HG03469 (cell line): ENCODE data around the gene NRXN3.

Experiments
- ATAC-seq: cut with Tn5 transposase; IDR thresholded peaks from one replicate; pipeline ENCODE4 v1.9.1; 2021; ENCODE audit warnings: mild to moderate bottlenecking, moderate library complexity, moderate number of reproducible peaks; ENCODE audit not compliant: unreplicated experiment

NRXN3 gene

DNA sequence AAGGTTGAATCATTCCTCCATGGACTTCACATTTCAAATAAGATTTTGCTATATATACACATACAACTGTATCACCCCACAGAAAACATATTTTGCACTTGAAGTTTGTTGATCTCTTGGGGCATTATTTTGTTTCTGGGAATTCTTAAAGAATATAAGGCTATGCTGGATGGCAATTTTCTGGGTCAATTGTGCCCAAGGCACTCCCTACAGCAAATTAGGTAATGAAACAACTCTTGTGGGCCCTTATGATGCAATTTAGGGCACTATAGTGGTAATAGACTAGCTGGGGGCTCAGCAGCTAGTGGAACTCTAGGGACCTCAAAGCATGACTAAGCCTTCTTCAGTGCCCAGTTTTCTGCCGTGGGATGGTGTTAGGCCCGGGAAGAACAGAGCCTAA, 444.4 kb downstream of the NRXN3 start:
- no peak for ATAC-seq

DNA sequence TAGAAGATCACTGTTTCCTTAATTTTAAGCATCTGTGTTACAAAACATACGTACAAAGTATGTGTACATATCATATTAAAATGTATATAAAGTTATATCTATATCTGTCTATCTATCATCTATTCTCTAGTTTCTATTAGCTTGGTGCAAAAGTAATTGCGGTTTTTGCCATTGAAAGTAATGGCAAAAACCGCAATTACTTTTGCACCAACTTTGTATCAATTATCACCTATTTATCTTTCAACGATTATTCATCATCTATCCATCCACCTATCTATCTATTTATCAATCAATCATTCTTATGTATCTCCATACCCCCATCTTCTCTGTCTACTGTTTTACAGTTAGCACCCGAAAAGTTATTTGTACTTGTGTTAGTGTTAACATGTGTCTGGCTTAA, 447.6 kb downstream of the NRXN3 start:
- ATAC-seq: no peak

DNA sequence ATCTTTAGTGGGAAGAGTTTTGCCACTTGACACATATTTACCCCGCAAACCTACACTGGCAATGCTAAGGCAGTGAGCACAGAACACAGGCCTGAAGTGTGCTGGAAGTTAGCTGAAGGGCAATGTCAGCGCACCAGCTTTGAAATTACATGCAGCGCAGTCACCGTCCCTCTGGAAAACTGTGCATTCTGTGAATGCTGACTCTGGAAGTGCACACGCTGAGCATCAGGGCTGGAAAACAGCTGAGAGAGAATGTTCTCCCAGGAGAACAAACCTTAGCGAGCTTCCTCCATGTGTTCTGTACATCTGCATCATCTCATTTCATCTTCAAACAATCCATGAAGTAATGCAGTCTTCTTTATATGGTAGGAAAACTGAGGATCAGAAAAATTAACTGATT, 448.2 kb downstream of the NRXN3 start:
- no peak for ATAC-seq

DNA sequence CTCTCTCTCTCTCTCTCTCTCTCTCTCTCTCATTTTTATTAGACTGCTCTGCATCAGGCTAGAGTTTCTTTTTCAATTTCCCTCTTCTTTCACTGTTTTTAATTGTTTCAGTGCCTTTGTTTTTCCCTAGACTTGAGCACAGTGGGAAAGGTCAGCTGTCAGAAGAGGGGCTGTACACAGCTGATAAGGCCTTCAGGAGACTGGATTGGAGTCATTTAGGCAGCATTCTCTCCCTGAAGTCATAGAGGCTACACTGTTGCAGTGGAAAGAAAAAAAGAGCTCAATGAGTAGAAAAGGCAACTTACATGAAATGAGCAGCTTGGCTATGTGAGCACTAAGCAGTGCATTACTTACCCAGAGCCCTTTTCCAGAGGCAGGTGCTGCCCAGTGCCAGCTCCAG, 456.9 kb downstream of the NRXN3 start:
- ATAC-seq: no peak

DNA sequence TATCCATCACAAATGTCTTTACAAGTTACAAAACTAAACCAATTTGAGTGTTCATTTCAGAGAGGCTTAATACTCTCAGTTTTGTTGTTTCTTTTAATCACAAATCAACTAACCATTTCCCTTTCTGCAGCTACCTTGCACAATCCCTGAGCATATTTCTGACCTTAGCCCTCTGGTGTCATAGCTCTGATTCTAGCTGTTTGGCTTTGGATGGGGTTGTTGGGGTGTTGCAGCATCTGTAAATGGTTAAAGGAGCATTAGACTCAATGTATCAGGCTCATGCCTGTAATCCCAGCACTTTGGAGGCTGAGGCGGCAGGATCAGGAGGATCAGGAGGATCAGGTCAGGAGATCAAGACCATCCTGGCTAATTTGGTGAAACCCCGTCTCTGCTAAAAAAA, 461.4 kb downstream of the NRXN3 start:
- ATAC-seq: no peak

DNA sequence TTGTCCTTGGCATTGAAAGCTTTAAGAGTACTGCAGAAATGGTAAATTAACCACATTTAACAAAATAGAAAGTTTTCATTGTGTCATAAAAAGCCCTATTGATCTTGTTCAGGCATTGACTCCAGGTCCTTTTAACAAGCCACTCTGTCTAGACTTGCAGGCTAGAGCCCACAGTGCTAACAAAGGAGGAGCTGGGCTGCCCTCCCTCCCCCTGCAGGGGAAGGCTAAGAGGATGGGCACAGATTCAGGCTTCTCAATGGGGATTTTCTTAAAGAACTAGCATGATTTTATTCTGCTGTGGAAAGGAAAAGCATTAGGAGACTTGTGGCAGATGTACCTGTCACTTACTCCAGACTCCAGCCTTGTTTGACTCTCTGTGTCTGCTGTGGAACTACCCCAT, 463.6 kb downstream of the NRXN3 start:
- no peak for ATAC-seq

DNA sequence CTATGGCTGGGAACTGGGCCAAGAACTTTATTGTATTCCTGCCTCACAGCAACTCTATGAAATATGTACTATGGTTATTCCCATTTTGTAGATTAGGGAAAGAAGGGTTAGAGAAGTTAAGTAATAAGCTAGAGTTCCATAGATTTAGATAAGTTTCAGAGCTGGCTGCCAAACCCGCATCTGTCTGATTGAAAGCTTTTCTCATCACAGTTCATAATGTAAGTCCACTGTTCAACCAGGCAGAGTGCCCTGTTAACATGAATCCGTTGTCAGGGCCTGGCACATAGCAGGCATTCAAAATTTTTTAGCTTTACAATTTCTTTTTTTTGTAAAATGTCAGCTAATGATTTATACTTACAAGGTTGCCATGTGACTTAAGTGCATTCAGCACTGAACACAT, 467.3 kb downstream of the NRXN3 start:
- ATAC-seq: no peak

DNA sequence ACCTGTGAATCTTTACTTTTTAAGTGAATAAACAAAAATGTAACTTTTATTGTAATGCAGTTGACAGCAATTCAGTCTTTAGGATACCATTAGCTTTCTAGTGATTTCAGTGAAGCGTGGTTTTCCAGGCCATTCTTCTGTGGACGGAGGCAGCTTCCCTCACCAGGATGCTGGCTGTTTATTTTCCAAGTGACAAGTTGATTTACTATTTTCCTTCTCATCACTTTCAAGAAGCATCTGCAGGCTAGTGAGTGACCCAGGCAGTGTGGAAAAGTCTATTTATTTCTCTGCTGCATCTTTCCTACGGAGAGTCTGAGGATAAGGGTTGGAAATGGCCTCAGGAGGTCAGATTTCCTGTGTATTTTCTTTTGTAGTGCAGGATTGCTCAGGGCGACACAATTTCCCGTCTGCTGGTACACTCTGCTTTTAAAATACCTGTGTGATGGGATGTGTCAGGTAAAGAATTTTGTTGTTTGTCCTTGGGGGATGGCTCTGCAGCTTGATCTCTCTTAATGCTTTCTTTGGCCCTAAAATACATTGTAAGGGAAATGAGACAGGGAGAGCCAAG, 467.8 kb downstream of the NRXN3 start:
- ATAC-seq: no peak

DNA sequence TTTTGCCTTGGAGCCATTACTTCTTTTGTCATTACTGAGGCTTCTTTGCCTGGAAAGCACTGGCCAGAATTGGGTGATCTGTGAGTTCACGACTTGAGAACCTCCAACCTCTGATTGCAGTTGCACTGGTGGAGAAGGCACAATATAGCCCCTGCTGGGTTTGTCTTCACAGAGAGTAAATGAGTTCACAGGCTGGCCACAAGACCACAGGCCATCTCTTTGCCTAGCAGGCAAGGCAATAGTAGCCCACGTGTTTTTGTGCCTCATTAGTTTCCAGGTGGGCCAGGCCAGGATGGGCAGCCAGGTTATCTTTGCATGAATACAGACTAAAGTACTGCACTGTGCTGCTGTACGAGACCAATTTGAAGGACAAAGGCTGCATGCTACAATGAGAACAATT, 468.8 kb downstream of the NRXN3 start:
- no peak for ATAC-seq

DNA sequence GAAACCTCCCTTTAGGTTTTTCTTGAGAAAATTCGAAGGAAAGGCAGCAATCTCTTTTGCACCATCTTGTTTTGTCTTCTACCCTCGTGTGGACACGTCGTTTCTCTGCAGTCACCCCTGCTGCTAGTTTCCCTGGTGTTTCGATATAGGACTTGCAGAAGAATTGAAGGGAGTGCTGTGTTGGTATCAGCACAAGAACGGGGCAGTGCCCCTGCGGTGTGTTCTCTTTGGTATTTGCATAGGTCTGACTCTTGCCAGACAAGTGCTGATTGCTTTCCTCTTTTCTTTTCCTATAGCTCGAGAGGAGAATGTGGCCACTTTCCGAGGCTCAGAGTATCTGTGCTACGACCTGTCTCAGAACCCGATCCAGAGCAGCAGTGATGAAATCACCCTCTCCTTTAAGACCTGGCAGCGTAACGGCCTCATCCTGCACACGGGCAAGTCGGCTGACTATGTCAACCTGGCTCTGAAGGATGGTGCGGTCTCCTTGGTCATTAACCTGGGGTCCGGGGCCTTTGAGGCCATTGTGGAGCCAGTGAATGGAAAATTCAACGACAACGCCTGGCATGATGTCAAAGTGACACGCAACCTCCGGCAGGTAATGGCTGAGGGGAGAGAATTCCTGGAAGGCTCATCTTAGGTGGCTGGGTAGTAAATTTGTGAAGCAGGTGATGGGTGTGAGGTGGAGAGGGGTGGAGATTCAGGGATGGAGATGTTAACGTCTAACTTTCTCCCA, 474.8 kb downstream of the NRXN3 start:
- ATAC-seq: no peak

DNA sequence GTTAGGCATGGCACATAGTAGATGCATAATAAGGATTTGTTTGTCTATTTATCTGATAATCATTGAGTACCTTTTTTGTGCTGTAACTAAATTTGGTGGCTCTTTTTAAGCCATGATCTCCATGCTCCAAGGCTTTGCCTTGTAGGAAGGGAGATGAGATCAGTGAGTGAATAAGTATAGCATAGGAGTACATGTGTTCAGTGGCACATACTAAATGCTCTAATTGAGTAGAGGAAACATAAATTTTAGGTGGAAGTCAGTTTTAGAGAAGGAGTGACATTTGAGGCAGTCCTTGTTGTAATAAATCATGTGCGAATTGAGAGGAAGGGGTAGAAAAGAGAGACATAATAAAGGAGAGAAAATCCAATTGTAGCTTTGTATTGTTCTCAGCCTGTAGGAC, 482.6 kb downstream of the NRXN3 start:
- no peak for ATAC-seq

DNA sequence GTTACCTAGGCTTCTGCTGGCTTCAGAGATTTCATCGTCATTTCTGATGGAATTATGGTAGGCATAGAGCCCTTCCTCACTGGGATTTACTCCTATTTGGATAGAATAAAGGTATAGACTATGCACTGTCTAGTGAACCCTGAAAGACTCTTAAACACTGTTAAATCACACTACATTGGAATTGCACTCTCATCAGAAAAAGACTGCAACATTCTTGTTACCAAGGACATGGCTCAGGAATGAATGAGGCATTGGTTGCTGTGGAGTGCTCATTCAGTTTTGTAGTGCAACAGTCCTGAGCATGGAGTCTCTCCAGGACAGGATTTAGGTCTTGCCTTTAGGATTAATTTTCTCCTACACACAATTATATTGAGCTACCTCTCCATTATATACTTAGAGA, 483.0 kb downstream of the NRXN3 start:
- ATAC-seq: no peak

DNA sequence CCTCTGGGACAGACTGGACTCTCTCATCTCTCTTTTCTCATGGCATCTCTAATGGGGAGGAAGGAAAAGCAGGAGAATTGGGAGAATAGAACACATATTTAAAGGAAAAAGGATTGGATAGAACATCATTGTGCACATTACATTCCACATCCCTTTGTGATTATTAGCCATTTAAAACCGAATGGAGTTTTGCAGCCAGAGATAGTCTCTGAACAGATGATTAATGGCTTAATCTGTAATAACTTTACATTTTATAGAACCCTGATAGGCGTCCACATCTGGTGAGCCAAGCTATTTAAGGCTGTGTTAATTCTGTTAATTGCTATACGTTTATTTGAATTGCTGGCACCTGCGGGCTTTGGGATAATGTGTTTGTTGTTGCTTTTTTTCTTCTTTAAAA, 487.3 kb downstream of the NRXN3 start:
- no peak for ATAC-seq

DNA sequence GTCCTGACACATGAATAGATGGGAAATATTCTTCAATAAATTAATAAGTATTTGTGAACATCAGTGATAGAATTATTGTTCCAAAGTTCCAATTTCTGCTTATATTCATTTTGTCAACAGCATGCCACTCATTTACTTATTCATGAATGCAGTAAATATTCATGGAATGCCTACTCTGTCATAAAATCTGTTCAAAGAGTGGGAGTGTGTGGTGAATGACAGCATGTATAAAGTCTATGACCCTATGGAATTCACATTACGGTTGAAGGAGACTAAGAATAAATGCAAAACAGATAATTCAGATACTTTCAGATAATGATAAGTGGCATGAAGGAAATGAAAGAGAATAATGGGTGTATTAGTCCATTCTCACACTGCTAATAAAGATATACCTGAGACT, 494.7 kb downstream of the NRXN3 start:
- no peak for ATAC-seq

DNA sequence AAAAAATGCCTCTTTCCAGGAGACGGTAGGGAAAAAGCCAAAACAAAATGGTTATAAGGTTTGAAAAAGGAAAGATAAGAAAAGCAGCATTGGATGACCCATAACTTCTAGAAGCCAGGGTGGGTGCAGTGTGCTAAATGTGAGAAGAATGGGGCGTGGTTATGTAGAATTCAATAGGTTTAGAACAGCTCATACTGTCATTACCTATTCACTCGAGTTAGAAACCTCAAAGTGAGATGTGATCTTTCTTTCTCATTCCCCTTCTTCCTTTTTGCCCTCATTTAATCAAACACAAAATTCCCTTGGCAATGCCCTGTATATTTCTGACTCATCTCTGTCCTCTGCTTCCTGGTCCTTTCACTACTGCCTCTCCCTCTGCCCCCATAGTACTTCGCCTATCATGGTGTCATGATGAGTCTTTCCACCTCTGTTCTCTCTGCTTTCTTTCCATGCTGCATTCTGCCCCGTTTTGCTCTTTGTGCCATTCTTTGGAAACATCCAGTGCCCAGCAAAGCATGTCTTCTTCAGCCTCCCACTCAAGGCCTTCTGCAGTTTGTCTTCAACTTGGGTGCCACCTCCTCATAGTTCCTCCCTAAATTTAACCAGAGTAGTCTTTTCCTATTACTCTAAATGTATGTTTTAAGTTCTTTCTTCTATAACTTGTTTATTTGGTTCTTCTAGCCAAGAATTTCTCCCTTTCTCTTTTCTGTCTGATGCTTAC, 496.3 kb downstream of the NRXN3 start:
- no peak for ATAC-seq

DNA sequence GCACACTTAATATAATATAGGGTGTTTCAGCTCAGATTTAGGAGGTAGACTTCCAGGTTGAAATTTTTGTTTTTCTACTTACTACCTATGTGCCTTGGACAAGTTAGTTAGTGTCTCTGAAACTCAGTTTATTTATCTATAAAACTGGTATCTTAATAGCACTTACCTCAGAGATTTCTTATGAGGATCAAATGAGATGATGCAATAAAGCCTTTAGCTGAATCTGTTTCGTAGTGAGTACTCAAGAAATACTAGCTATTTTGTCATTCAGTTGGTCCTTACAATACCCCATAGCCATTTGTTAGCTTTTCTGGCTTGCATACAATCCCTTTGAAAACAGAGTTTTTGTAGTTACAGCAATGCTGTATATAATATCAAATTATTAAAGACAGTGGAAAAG, 497.0 kb downstream of the NRXN3 start:
- ATAC-seq: no peak

DNA sequence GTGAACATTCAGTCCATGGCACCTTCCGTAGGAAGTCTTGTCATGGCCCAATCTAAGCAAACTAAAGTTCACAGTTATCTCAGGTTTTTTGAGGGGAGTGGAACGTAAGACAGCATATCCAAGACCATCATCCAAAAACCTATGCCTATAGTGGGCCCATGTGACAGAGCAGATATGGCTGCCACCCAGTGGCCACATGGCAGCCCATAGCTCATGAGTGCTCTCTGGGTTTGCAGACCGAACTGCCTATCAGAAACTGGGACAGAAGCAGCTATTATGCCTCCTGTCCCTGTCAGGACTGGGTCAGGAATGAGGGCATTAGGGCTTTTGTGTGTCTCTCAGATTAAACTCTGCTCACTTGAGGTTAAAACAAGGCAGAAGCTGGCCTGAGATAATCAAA, 503.7 kb downstream of the NRXN3 start:
- ATAC-seq: no peak

DNA sequence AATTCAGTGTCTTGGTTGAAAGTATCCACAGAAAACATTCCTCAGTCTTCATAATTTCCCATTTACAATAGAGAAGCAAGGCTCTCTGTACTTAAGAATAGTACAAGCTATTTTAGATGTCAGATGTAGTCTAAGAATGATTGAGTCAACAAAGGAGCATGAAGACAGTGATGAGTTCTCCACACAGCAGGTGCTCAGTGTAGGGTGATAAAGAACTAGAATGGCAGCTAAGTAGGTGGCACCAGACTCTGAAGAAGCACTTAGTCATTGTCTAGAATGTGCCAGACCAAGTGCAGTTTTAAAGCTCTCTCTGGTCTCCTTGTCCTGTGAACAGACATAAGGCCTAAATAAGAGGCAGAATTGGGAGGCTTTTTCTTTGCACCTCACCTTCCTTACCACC, 504.6 kb downstream of the NRXN3 start:
- ATAC-seq: no peak

DNA sequence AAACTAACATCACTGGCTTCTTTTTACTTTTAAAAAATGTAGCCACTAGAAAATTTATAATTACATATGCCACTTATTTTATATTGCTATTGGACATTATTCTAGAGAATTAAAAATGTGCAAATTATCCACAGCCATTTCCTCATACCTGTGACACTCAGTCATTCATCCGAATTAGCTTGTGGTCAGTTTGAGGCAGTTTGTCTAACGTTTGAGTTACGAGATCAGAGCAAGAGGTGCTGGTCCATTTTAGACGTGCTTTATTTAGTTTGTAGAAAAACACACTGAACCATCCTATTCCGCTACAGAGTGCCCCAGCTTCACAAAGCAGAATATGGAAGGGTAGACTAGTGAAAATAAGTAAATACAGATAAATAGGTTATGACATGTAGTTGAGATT, 513.0 kb downstream of the NRXN3 start:
- no peak for ATAC-seq

DNA sequence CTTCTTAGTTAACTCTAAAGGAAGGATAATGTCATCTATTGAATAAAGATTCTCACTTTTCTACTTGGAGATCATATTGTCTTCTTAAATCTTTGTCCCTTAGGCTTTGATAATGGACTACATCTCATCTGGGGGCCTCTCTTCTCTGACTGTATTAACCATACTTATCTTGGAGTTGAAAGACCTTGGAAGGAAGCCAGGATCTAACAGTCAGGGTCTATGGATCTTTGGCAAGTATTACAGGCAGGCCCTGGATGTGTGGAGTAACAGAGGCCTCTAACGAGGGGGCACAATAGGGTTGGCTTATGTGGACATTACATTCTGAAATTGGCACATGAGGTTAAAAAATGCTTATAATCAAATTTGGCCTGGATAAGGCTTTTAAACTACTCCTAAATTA, 513.8 kb downstream of the NRXN3 start:
- no peak for ATAC-seq

DNA sequence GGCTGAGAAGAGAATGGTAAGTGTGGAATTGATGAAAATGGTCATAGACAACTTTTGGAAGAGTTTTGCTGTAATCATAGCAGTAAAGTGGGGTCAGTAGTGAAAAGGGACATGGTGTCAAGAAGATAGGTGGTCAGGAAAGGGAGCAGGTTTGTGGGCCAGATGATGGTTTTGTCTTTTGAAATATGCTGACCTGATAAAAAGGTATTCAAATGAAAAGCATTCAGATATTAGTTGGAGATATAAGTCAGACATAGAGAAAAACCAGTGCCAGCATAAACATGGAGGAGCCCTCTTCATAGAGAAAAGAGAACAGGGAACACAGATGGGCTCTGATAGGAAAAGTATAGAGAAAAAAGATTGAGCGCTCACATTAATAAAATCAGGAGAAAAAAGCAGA, 518.3 kb downstream of the NRXN3 start:
- no peak for ATAC-seq

DNA sequence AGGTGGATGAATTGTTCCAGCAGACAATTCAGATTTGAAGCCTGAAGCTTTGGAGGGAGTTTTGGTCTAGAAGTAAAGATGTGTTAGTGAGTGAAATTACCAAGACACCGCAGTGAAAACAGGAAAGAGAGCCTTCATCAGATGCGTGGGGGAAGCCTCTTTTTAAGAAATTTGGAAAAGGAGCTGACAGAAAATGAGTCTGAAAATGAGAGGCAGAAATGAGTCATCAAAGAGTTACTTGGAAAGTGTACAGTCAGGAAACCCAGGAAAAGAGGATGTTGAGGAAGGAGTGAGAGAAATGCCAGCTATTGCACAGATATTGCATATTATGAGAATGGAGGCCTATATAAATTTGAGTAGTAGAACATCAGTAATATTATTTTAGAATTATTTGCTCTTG, 520.7 kb downstream of the NRXN3 start:
- no peak for ATAC-seq
